Measurements from ENCODE around the gene RNU6-9.

DNA sequence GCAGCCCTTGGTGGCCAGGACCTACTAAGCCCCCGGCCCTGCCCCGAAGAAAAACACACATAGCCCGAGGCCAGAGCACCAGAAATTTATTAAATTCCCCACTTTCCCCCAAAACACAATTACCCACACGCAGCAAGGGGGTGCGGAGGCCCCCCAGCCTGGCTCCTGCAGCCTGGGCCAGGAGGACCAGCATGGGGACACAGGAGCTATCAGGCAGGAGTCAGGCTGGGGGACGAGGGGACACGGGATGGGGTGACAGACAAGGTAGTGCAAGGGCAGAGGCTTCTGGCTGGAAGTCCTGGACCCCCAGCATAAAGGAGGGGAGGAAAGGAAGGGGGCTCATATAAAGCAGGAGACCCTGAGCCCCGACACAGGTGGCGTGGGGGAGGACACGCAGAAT is 3.1 kb downstream of the RNU6-9 start:
- TF ChIP-seq EZH2 (IDR thresholded peaks at IDR 0.05; ENCODE audit: low read length, unreplicated experiment) = no peak
- TF ChIP-seq, protein P1, sequence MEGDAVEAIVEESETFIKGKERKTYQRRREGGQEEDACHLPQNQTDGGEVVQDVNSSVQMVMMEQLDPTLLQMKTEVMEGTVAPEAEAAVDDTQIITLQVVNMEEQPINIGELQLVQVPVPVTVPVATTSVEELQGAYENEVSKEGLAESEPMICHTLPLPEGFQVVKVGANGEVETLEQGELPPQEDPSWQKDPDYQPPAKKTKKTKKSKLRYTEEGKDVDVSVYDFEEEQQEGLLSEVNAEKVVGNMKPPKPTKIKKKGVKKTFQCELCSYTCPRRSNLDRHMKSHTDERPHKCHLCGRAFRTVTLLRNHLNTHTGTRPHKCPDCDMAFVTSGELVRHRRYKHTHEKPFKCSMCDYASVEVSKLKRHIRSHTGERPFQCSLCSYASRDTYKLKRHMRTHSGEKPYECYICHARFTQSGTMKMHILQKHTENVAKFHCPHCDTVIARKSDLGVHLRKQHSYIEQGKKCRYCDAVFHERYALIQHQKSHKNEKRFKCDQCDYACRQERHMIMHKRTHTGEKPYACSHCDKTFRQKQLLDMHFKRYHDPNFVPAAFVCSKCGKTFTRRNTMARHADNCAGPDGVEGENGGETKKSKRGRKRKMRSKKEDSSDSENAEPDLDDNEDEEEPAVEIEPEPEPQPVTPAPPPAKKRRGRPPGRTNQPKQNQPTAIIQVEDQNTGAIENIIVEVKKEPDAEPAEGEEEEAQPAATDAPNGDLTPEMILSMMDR (conservative IDR thresholded peaks at IDR 0.05; ENCODE audit: low read depth, low read length) = no peak
- TF ChIP-seq EZH2phosphoT487 (IDR thresholded peaks at IDR 0.05; ENCODE audit: borderline replicate concordance, low read length) = no peak
